ENCODE measurements around the gene SRRM3.

GRCh38 chr7:76292213-76292573, 90.5 kb downstream of the SRRM3 start:
- TF ChIP-seq CTCF (IDR thresholded peaks at IDR 0.05) (no peak), EZH2 (IDR thresholded peaks at IDR 0.05) (no peak)
